CD4-positive, alpha-beta T cell treated with Interleukin-1 beta for 1 hour (primary cell): ENCODE results near the gene RNF157.
A peak's percentile ranks its signal among the peaks of the same experiment; 100 is the strongest.

Experiments used
- DNase-seq, 2 donors: peaks; one replicate each; pipeline ENCODE4 v3.0.0-alpha.2; 2020 to 2022

RNF157 gene

DNA sequence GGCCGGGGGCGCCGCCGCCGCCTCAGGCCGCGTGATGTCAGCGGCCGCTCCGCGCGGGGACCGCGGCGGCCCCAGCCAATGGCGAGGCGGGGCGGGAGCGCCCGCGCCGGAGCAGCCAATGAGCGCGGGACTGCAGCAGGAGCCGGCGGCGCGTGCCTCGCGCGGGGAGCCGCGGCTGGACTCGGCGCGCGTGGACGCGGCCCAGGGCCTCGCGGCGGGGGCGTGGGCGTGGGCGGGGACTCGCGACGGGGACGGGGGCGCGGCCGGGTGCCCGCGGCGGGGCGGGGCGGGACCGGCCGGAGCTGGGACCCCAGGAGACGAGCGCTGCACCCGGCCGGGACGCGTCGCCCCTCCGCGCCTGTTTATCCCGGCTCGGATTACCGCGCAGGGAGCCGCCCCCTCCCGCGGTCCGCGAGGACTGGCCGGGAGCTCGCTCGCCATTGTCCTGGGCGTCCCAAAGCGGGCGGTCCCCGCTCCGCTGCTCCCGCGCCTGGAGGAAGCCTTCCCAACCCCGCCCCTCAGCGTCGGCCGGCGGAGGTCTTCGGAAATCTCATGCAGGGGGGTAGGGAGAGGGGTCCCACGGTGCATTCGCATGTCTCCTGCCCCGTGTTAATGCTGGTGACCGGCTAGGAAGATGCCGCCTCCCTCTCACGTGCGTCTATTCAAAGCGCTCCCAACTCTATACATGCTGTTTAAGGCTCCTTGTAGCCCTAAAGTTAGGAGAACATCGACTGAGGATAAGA, at the start of gene RNF157:
Gene RNF157, minus strand, starts transcription at position 33 of the 743 bp plus-strand sequence. CDS start 253 bp downstream, outside the sequence.
- peak; percentile 75 to 81 for DNase-seq

DNA sequence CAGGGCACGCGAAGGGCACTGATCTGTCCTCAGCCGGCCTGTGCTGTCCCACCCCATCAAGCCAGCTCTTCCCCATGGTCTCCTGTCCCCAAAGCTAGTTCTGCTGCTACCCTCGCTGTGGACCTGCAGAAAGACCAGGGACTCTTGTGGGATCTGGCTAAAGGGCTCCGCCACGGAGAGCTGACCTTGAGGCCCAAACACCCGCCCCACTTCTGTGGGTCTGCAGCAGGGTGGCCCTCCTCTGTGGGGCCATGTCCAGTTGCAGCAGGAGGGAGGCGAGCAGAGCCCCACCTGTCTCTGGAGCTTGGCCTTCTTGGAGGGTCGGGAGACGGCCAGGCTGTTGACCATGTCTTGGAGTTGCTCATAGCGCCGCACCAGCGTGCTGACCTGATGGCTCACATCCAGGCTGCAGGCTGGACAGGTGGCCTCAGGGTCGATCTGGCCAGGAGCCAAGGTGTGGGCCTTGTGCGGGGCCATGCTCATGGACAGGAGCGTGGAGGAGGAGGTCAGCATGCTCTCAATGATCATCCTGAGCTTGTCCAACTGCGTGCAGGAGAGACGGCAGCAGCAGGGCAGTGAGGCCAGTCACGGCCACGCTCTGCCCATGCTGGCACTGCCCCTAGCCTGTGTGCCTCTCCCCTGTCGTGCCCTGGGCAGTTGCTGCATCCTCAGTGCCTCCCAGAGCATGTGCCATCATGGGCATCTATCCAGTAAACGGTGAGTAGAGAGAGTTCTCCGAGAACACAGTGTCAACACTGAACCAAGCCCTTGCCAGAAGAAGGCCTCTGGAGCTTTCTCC, 41.5 kb upstream of the RNF157 start:
- DNase-seq: no peak

DNA sequence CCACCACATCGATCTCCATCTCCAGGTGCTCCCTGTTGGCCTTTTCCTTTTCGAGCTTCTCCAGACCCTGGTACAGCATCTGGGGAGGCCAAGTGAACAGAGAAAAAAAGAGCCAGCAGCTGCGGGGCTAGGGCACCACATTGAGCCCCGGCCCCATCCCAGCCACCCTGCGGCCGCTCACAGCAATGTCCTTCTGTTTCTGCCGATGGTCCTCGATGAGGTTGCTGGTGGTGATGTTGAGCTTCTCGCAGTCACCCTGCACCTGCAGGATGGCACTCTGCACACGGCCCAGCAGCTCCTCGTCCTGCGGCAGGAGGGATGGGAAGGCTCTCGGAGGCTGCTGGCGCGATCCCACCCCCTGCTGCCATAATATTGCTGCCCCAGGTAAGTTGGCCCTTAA, 40.4 kb upstream of the RNF157 start:
- DNase-seq: no peak

DNA sequence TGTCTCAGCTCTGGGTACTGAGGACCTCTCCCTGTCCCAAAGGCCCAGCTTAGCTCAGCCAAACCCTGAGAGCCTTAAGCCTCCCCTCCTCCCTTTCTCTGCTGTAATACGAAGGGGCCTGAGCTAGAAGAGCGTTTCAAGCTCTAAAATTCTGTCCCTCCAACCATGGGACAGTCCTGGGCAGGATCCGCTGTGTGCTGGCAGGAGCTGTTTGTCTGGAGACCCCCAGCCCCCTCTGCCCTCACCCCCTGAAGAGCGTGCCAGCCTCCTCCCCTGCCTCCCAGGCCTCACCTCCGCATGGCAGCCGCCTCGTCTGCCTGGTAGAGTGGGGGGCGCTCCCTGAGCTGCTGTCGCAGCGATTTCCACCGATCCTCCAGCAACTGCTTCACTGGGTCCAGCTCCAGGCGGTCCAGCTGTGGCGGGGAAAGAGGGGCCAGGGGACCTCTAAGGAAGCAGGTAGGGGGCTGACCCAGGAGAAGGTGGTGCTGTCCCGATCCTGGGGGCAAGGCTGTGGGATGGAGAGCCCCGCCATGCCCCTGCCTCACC, 39.5 kb upstream of the RNF157 start:
- no peak for DNase-seq

DNA sequence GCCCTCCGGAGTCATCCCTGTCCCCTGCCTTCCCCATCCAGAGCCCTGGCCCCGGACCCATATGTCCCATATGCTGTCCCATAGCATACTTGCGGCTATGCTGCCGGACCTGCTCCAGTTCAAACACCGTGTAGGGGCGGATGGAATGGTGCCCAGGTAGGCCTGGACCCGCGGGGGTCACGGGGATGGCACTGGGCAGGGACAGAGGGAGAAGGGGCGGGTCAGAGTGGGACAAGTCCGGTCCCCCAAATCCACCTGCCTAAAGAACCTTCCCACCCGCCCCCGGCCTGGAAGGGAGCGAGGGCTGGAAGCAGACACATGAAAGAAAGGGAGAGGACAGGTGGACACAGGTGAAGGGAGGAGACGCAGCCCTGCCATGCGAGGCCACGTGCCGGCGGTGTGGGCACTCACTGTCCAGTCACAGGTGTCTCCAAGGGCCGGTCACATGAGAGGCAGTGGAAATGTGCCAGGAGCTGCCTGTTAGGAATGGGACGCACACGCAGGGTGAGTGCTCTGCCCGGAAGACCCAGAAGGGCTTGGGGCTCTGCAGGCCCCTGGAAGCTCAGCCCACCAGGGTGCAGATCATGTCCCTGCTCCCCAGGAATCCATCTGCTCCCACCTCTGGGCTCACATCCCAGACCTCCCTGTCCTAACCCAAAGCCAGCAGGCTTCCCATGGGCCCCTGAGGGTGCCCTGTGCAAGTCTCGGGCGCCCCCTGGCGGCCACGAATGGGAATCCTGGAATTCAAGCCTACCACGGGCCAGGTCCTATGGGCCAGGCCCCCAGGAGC, 38.9 kb upstream of the RNF157 start:
- peak; percentile 83 to 86 for DNase-seq

DNA sequence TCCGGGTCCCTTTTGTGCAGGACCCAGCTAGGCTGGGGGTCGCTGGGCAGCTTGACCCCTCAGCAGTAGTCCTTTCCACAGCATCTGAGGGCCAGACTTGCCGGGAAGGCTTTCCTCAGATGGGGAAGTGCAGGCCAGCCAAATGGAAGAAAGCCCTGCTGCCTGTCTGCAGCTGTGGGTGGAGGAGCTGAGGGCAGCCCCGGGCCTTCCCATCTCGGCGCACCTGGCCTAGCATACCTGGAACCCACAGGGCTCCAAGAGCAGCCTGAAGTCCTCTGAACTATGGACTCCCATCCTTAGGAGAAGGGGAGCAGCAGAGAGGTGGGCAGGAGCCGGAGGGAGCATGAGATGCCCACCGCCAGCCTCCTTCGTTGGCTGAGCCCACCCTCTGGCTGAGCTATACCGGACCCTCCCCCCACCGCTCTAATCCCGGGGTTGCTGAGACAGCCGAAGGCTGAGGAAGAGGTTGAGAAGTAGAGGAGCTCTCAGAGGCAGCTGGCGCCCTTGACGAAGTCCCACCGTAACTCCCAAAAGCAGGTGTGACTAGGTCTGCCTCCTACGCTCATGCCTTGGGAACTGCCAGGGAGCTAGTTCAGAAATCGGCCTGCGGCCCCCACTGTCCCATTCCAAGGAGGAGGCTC, 38.1 kb upstream of the RNF157 start:
- DNase-seq: no peak

DNA sequence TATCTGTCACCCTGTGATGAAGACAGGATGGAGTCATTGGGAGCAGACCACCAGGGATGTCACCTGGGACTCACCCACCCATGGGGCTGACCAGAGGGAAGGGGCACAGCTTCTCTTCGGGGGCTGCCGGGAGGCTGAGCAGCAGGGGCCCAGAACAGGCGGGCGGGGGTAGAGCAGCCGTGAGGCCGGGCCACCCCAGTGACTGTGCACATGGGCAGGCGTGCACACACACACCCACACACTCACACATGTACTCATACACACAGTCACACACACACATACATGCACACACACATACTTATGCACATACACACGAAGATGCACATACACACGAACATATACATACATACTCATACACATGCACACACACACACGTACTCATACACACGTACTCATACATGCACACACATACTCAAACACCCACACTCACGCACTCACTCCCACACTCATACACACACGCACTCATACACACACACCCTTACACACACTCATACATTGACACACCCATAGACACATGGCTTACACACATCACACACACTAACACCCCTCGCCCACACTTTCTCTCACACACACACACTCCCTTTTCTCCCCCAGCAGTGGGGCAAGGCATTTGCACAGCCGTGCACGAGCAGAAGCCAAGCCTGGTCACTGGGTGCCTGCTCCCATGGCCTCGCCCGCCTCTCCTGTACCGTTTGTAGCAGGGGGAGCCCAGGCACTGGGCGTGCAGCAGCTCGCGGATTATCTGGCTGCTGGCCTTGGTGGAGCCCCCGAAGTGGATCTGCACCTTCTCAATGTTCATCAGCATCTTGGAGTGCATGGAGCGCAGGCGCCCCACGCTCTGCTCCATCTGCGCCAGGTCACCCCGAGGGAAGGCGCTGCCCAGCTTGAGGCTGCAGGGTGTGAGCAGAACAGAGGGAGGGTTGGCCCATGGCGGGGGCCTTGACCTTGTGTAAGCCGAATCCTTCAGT, 37.3 kb upstream of the RNF157 start:
- no peak for DNase-seq

DNA sequence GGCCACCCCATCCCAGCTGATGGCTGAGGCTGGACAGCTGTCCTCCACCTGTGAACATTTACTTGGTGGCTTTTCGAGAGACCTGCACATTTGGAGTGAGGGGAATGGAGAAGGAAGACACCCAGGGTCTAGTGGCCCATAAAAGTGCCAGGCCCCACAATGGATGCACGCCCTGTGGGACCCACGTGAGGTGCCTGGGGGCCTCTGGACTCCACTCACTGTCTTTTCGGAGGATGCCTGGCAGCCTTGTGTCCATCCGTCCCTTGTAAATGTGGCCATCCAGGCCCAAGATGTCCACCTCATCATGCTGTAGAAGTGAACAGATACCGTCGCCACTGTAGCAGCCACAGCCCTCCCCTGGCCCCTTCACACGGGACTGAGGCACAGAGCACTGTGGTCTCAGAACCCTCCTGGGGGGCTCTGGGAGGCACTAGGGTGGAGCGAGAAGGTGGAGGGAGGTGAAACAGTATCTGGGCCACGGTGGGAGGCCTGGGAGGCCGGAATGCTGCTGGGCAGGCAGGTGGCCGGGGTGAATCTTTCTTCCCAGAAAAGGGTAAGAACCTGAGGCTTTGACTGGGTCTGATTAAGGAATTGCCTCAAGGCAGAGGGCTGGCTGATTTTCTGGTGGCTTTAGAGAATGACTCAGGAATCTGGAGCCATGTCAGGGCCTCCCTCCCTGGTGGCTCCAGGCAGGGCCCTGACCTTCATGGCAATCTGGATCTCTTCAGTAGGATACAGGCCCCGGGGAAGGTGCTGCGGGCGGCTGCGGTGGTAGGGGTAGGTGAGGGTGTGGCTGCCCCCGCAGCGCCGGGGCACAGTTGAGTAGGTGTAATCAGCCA, 36.4 kb upstream of the RNF157 start:
- no peak for DNase-seq

DNA sequence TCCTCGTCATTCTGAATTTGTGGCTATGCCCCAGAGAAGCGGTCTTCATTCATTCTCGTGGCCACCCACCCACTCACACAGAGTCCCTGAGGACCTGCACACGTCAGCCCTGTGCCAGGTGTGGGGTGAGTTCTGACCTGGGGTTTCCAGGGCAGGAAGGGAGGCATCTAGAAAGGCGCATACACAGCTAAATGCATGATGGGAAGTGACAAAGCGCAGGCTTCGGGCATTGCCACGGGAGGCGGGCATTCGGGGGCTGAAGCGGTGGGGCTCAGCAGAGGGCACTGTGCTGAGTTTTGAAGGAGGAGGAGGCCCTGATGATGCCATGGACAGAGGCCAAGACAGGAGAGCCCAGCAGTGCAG, 35.8 kb upstream of the RNF157 start:
- peak in 1 of 2 donors; percentile 44 for DNase-seq

DNA sequence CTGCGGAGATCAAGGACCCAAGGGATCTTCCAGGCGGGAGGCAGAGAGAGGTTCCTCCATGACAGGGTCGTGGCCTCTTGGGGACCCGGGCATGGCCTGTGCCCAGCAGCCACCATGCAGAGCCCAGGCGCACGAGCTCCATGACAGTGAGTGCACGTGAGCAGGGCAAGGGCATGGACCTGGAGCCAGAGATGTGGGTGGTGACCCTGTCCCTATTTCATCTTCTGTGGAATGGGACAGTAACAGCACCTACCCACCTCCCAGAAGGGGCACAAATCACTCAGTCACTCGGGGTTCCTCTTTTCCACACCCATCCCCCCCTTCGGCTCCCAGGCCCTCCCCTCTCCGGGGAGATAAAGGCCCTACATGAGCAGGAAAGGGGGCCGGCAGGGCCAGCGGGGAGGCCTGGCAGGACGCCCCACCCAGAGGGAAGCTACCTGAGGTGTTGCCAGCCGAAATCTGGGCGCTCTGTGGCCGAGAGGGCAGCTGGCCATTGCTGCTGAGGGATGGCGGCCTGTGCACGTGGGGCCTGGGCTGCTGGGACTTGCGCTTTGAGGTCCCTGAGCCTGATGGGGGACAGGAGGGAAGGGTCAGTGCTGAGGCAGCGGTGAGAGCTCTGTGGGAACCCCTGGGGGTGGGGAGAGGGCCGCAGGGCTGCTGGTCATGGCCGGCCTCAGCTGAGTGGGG, 35.2 kb upstream of the RNF157 start:
- no peak for DNase-seq

DNA sequence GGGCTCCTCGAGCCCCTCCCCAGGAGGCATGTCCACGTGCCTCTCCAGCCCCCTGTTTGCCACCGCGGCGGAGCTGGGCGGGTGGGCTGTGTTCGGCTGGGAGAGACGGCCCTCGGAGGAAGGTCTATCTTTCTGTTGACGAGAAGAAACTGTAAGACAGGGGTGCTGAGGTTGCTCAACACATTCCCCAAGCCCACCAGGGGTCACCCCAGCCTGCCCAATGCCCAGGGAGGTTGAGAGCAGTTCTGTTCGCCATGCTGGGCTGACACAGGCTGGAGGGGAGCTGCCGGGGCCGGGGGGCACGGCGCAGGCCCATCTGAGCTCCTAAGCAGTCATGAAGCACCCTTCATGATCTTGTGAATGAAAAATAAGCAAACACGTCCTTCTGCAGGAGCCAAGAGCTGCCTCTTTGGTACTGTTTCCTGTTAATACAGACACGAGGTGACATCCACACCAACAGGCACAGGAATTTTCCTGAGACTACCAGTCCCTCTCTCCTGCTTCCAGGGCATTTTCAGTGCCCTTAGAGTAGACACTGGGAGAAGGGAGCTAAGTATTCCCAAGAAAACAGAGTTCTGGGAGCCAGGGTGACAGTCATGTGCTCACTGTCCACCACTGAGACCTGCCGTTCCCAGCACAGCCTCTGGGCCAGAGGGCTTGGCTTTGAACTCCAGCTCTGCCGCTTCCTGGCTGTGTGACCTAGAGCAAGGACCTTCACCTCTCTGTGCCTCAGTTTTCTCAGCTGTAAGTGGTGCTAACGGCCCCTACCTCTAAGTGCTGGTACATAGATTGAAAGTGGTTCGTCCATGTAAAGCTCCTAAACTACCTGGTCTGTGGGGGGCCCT, 34.0 kb upstream of the RNF157 start:
- DNase-seq: no peak

DNA sequence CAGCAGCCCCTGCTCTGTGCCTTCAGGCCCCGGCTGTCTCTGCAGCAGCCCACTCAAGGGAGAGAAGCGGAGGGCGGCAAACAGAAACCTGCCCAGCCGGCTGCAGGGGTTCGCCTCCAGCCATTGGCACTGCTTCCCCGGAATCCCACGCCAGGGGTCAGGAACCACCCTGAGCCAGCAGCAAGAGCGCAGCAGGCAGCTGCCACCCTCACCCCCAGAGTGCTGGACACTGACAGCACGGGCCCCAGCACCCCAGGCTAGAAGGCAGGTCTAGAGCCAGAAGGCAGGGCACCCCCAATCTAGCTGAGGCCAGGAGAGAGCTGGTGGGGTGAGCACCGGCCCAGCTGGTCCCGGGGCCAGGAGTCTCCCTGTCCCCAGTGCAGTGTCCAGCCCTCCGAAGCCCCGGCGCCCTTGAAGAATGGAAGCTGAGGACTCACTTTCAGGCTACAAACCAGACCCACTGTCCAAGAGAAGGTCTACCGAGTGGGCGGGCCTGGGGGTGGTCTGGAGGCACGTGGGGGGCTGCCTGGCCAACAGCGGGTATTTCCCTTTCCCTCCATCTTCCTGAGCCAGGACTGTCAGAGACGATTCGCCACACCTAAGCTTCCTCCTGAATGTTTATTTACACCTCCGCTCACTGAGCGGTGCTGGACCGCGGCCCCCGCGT, 33.3 kb upstream of the RNF157 start:
- DNase-seq: no peak

DNA sequence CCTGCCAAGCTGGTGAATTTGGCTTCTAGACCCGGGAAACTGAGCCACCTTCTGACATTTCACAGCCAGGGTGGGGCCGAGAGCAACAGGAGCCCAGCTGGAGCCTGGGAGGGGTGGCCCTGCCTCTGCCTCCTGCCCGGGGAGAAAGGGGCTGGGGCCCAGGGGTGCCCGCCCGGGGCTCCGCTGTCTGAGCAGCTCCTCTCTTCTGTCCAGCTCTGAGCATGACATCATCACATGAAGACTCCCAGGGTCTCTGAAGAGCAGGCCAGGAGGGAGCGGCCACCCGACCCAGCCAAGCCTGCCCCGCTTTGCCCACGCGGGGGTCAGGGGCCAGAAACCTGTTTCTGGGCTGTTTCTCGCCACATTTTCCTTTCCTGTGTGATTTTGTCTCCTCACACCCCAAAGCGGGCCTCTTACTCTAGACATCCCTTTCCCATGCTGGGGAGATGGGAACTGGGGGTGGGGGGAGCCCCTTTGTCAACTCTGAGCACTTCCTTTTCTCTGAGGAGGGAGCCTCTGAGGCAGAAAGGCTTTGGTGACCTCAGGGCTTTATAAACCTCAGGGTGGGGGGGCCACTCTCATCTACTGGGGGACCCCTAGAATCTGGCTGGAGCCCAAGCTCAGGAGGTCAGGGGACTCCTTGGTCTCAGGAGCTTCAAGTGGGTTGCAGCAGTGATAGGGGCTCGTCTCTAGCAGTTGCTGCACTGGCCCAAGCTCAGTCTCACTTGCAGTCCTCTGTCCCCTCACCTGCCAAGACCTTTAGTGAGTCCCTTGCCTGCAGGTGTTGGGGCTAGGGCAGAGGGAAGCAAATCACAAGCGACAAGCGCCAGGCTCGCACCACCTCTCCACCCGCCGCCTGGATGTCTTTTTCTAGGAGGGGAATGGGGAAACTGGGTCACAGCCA, 32.5 kb upstream of the RNF157 start:
- DNase-seq: peak; percentile 43 to 56

DNA sequence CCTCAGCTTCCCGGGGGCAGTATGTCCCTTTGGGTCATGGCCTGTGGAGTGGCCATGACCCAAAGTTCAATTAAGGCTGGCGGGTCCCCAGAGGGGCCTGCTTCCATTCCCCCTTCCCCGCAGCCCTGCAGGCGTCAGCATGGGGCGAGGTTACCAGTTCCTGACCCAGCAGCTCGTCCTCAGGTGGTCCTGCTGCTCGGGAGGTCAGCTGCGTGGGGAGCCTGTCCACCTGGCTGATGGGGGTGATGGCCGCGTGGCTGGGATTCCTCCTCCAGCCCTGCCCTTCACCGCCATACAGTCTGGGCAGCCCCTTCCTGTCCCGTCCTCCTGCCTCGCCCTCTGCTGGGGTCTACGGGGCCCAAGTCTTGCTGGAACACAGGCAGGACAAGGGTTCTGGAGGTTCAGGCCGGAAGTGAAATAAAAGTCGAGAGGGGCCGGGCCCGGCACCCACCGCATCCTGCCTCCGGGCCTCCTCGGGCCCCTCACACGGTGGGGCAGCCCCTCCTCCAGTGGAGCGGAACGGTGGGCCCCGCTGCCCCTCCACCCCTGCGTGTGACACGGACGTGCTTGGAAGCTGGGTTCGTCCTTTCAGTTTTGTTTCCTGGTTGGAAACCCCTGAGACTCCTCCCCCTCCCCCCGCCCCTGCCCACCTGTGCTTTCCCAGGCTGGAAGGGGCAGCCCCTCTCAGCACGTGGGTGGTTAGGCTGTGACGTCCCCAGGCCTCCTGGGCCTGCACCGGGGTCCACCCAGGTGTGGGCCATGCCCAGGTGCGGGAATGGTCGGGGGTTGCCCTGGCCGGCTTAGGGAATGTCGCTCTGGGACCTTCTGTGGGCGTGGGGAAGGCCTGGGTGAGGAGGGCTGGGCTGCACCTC, 31.6 kb upstream of the RNF157 start:
- peak; percentile 81 to 89 for DNase-seq

DNA sequence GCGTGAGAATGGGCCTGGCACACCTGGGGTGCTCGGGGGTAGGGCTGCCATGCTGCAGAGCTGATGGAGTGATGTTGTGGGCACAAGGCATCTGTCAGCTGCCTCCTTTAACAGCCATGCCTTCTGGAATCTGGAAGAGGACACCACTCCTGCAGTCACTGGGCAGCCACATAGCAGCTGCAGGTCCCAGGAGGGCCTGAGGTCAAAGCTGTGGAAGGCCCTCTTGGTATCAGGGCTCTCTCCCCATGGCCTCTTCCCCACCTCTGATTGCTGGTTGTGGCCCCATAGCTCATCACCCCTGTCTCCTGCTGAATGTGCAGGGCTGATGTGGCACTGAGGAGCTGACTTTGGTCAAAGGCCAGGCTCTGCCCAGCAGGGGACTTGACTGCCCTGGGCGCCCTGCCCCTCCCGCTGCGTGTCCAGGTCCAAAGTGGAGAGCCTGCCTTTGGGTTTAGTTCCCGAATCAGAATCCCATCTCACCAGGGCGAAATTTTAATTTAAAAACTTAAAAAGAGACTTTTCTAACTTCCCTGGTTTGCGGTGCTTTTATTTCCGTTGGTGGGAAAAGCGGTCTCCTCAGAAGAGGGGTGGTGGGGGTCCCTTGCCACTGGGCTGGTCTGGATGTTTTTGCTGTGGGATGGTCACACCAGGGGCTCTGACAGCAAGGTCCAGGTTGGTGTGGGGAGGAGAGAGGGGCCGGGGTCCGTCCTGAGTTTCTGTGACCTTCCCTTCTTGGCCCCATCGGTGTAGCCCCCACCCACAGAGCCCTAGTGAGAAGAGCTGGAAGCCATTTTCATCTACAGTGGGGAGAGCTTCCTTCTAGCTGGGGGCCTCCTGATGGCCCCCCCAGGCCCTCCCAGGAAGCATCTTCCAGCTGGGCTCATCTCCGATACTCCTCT, 30.7 kb upstream of the RNF157 start:
- DNase-seq: no peak
